ENCODE data around the gene POU2AF3. TPM values are rescaled to one million over a fixed set of nuclear protein-coding genes. Genes with fewer than 3 reads are reported as not detected.

The POU2AF3 gene
- total RNA-seq, 1 experiment from 2014 or later, result 3.0 TPM

GRCh38 chr11:111357150-111358037 is 59.0 kb downstream of the POU2AF3 start:
- H3K4me3 ChIP-seq, result no peak overlapping the region
- H3K4me2 ChIP-seq, result no peak overlapping the region
- no peaks in the 10 kb centered on the region for H3K27me3 ChIP-seq (ENCODE audit: insufficient read depth, low read depth)
- no peaks in the 10 kb centered on the region for H4K20me1 ChIP-seq (ENCODE audit: insufficient read depth)
- intact Hi-C loops (cut with micrococcal nuclease; ENCODE audit: unreplicated experiment), result no loop called here
- H3K9me3 ChIP-seq (ENCODE audit: insufficient read depth, low read depth), result no peaks in the 10 kb centered on the region
- ChIA-PET CTCF (no interaction called here), POLR2A (ENCODE audit: unreplicated experiment) (interaction anchor here (0.7 kb wide), 1 partner anchor 1609 kb away, joined by 3 read pairs; no protein-coding TSS in a partner anchor)
- H3F3A ChIP-seq (ENCODE audit: insufficient read depth, low read depth), result peaks cover 14% of the 10 kb centered on the region
- H3K9me2 ChIP-seq (ENCODE audit: insufficient read depth), result no peaks in the 10 kb centered on the region
- DNase-seq, result no peak
- TF ChIP-seq CTCF (conservative IDR thresholded peaks at IDR 0.05) (no peak), EZH2 (IDR thresholded peaks at IDR 0.05; ENCODE audit: low read depth) (no peak)
- no TSS peak for BruUV-seq (replicated peaks)
- no peaks in the 10 kb centered on the region for H3K79me2 ChIP-seq (ENCODE audit: low read depth)
- H3K27ac ChIP-seq, result no peak overlapping the region
- H2AFZ ChIP-seq, result no peak overlapping the region
- peaks cover 27% of the 10 kb centered on the region for H3K4me1 ChIP-seq (replicated peaks; ENCODE audit: insufficient read depth)
- H3K36me3 ChIP-seq (ENCODE audit: low read depth), result no peaks in the 10 kb centered on the region

Small RNA genes within 50 kb of the gene (microRNA-seq; reads per million reads assigned to microRNA genes)
- gene MIR4491 (ENCODE audit: borderline number of aligned reads, borderline replicate concordance), result not detected

Other genes with a start within 250 kb of the POU2AF3 start
- not detected in 2 replicates for gene POU2AF2, start 52.8 kb upstream of the POU2AF3 start, total RNA-seq (2021)
- 0.37 TPM in 1 of 2 replicates, not detected in the other for gene POU2AF1, start 80.7 kb downstream of the POU2AF3 start, total RNA-seq (2021)
- not detected in 2 replicates for gene BTG4, start 213.8 kb downstream of the POU2AF3 start, total RNA-seq (2021)
- gene HOATZ, start 216.2 kb downstream of the POU2AF3 start, total RNA-seq (2021), result not detected in 2 replicates
- 19.9 and 22.2 TPM in 2 replicates for gene LAYN, start 242.2 kb downstream of the POU2AF3 start, total RNA-seq (2021)